ENCODE data around the gene NCBP3.
A peak's percentile ranks its signal among the peaks of the same experiment; 100 is the strongest.

The NCBP3 gene

GRCh38 chr17:3882276-3882675 is 36.2 kb upstream of the NCBP3 start:
- Histone ChIP-seq H3K27ac (replicated peaks; ENCODE audit: low read length) (no peak overlapping the region), H3K4ac (ENCODE audit: low read length) (no peak overlapping the region), H2AK5ac (ENCODE audit: low read depth, low read length) (no peak overlapping the region), H3K18ac (ENCODE audit: low read length) (no peak overlapping the region), H3K27me3 (ENCODE audit: control insufficient read depth in 3 of 3, insufficient read depth in 3 of 3, low read depth in 1 of 3, low read length in 3 of 3) (peaks cover 0 to 6% (median 0%) of the 10 kb centered on the region in 3 experiments), H3K14ac (ENCODE audit: low read length) (no peak overlapping the region), H4K8ac (ENCODE audit: low read depth, low read length) (no peak overlapping the region), H4K91ac (ENCODE audit: low read depth, low read length, poor library complexity) (no peak overlapping the region), H3K4me3 (ENCODE audit: low read length in 2 of 2) (no peak overlapping the region), H3K9ac (ENCODE audit: low read depth, low read length, poor library complexity) (peak overlapping the region; percentile 27), H2AFZ (ENCODE audit: low read length) (no peak overlapping the region), H2BK15ac (ENCODE audit: low read length) (no peak overlapping the region), H3K23ac (ENCODE audit: low read depth, low read length, poor library complexity) (no peak overlapping the region), H2BK5ac (ENCODE audit: low read length) (no peak overlapping the region), H3K36me3 (replicated peaks in 1 of 2; ENCODE audit: control insufficient read depth in 2 of 2, insufficient read depth in 2 of 2, low read length in 2 of 2) (peaks cover 0 to 2% of the 10 kb centered on the region in 2 donors), H3K4me1 (ENCODE audit: control insufficient read depth in 2 of 2, insufficient read depth in 1 of 2, low read depth in 1 of 2, low read length in 2 of 2) (peaks cover 9 to 12% of the 10 kb centered on the region in 2 donors), H3K9me3 (replicated peaks in 1 of 2; ENCODE audit: control insufficient read depth in 2 of 2, insufficient read depth in 1 of 2, low read depth in 1 of 2, low read length in 2 of 2) (no peaks in the 10 kb centered on the region), H2BK12ac (ENCODE audit: low read length) (no peak overlapping the region), H2BK120ac (ENCODE audit: low read depth, low read length) (no peak overlapping the region), H3K4me2 (ENCODE audit: insufficient read depth, low read length, poor library complexity, severe bottlenecking) (no peak overlapping the region), H3K79me1 (ENCODE audit: low read depth, low read length) (peaks cover under 1% of the 10 kb centered on the region)
- no CpG with 5 or more reads among the region's 4 CpGs for WGBS, 2 donors (ENCODE audit: extremely low coverage in 2 of 2, insufficient read length in 2 of 2, insufficient replicate concordance in 1 of 2)
- DNase-seq (ENCODE audit: low spot score): no peak

GRCh38 chr17:3880983-3881382 is 34.9 kb upstream of the NCBP3 start:
- H3K4me2 ChIP-seq (ENCODE audit: insufficient read depth, low read length, poor library complexity, severe bottlenecking): no peak overlapping the region
- H3K9me3 ChIP-seq (replicated peaks in 1 of 2; ENCODE audit: control insufficient read depth in 2 of 2, insufficient read depth in 1 of 2, low read depth in 1 of 2, low read length in 2 of 2): no peaks in the 10 kb centered on the region
- H3K79me1 ChIP-seq (ENCODE audit: low read depth, low read length): no peaks in the 10 kb centered on the region
- H2AFZ ChIP-seq (ENCODE audit: low read length): no peak overlapping the region
- no CpG with 5 or more reads among the region's 7 CpGs for WGBS, 2 donors (ENCODE audit: extremely low coverage in 2 of 2, insufficient read length in 2 of 2, insufficient replicate concordance in 1 of 2)
- no peak overlapping the region for H2BK15ac ChIP-seq (ENCODE audit: low read length)
- peaks cover 9 to 10% of the 10 kb centered on the region in 2 donors for H3K4me1 ChIP-seq (ENCODE audit: control insufficient read depth in 2 of 2, insufficient read depth in 1 of 2, low read depth in 1 of 2, low read length in 2 of 2)
- H3K27me3 ChIP-seq (ENCODE audit: control insufficient read depth in 3 of 3, insufficient read depth in 3 of 3, low read depth in 1 of 3, low read length in 3 of 3): no peaks in the 10 kb centered on the region
- H2BK5ac ChIP-seq (ENCODE audit: low read length): no peak overlapping the region
- H4K91ac ChIP-seq (ENCODE audit: low read depth, low read length, poor library complexity): no peak overlapping the region
- no peak overlapping the region for H3K27ac ChIP-seq (replicated peaks; ENCODE audit: low read length)
- no peak overlapping the region for H3K9ac ChIP-seq (ENCODE audit: low read depth, low read length, poor library complexity)
- H3K36me3 ChIP-seq (replicated peaks in 1 of 2; ENCODE audit: control insufficient read depth in 2 of 2, insufficient read depth in 2 of 2, low read length in 2 of 2): peaks cover 0 to 5% of the 10 kb centered on the region in 2 donors
- no peak overlapping the region for H2BK12ac ChIP-seq (ENCODE audit: low read length)
- H3K4me3 ChIP-seq (ENCODE audit: low read length in 2 of 2): no peak overlapping the region
- no peak overlapping the region for H3K14ac ChIP-seq (ENCODE audit: low read length)
- H3K4ac ChIP-seq (ENCODE audit: low read length): no peak overlapping the region
- H3K23ac ChIP-seq (ENCODE audit: low read depth, low read length, poor library complexity): no peak overlapping the region
- H4K8ac ChIP-seq (ENCODE audit: low read depth, low read length): no peak overlapping the region
- no peak overlapping the region for H3K18ac ChIP-seq (ENCODE audit: low read length)
- DNase-seq (ENCODE audit: low spot score): no peak
- H2BK120ac ChIP-seq (ENCODE audit: low read depth, low read length): no peak overlapping the region
- no peak overlapping the region for H2AK5ac ChIP-seq (ENCODE audit: low read depth, low read length)

- H2AK5ac ChIP-seq (ENCODE audit: low read depth, low read length): no peak overlapping the region
- H3K4me1 ChIP-seq (ENCODE audit: control insufficient read depth in 2 of 2, insufficient read depth in 1 of 2, low read depth in 1 of 2, low read length in 2 of 2): peaks cover 9 to 10% of the 10 kb centered on the region in 2 donors
- no peak overlapping the region for H4K8ac ChIP-seq (ENCODE audit: low read depth, low read length)
- H2BK12ac ChIP-seq (ENCODE audit: low read length): no peak overlapping the region
- no peak overlapping the region for H2BK5ac ChIP-seq (ENCODE audit: low read length)
- no peak overlapping the region for H4K91ac ChIP-seq (ENCODE audit: low read depth, low read length, poor library complexity)
- no peaks in the 10 kb centered on the region for H3K27me3 ChIP-seq (ENCODE audit: control insufficient read depth in 3 of 3, insufficient read depth in 3 of 3, low read depth in 1 of 3, low read length in 3 of 3)
- H3K4ac ChIP-seq (ENCODE audit: low read length): no peak overlapping the region
- H2AFZ ChIP-seq (ENCODE audit: low read length): peak overlapping the region; percentile 38
- no peak overlapping the region for H3K18ac ChIP-seq (ENCODE audit: low read length)
- no peak overlapping the region for H2BK120ac ChIP-seq (ENCODE audit: low read depth, low read length)
- H3K14ac ChIP-seq (ENCODE audit: low read length): no peak overlapping the region
- no peaks in the 10 kb centered on the region for H3K79me1 ChIP-seq (ENCODE audit: low read depth, low read length)
- no peak overlapping the region for H3K4me2 ChIP-seq (ENCODE audit: insufficient read depth, low read length, poor library complexity, severe bottlenecking)
- DNase-seq (ENCODE audit: low spot score): no peak
- H3K23ac ChIP-seq (ENCODE audit: low read depth, low read length, poor library complexity): peak overlapping the region; percentile 2
- H2BK15ac ChIP-seq (ENCODE audit: low read length): no peak overlapping the region
- no CpG with 5 or more reads among the region's 25 CpGs for WGBS, 2 donors (ENCODE audit: extremely low coverage in 2 of 2, insufficient read length in 2 of 2, insufficient replicate concordance in 1 of 2)
- H3K9me3 ChIP-seq (replicated peaks in 1 of 2; ENCODE audit: control insufficient read depth in 2 of 2, insufficient read depth in 1 of 2, low read depth in 1 of 2, low read length in 2 of 2): no peaks in the 10 kb centered on the region
- no peak overlapping the region for H3K4me3 ChIP-seq (ENCODE audit: low read length in 2 of 2)
- H3K36me3 ChIP-seq (replicated peaks in 1 of 2; ENCODE audit: control insufficient read depth in 2 of 2, insufficient read depth in 2 of 2, low read length in 2 of 2): peaks cover 0 to 2% of the 10 kb centered on the region in 2 donors
- H3K27ac ChIP-seq (replicated peaks; ENCODE audit: low read length): no peak overlapping the region
- H3K9ac ChIP-seq (ENCODE audit: low read depth, low read length, poor library complexity): no peak overlapping the region
Measured at GRCh38 chr17:3879591-3880417, 33.8 kb upstream of the NCBP3 start.

- Histone ChIP-seq H3K9me3 (replicated peaks in 1 of 2; ENCODE audit: control insufficient read depth in 2 of 2, insufficient read depth in 1 of 2, low read depth in 1 of 2, low read length in 2 of 2) (no peaks in the 10 kb centered on the region), H3K4me3 (ENCODE audit: low read length in 2 of 2) (no peak overlapping the region), H2BK15ac (ENCODE audit: low read length) (no peak overlapping the region), H3K14ac (ENCODE audit: low read length) (no peak overlapping the region), H2BK5ac (ENCODE audit: low read length) (no peak overlapping the region), H3K23ac (ENCODE audit: low read depth, low read length, poor library complexity) (no peak overlapping the region), H3K4me2 (ENCODE audit: insufficient read depth, low read length, poor library complexity, severe bottlenecking) (no peak overlapping the region), H3K27me3 (ENCODE audit: control insufficient read depth in 3 of 3, insufficient read depth in 3 of 3, low read depth in 1 of 3, low read length in 3 of 3) (no peaks in the 10 kb centered on the region), H4K91ac (ENCODE audit: low read depth, low read length, poor library complexity) (no peak overlapping the region), H4K8ac (ENCODE audit: low read depth, low read length) (no peak overlapping the region), H3K9ac (ENCODE audit: low read depth, low read length, poor library complexity) (peak overlapping the region; percentile 38), H3K27ac (replicated peaks; ENCODE audit: low read length) (no peak overlapping the region), H3K18ac (ENCODE audit: low read length) (no peak overlapping the region), H3K36me3 (replicated peaks in 1 of 2; ENCODE audit: control insufficient read depth in 2 of 2, insufficient read depth in 2 of 2, low read length in 2 of 2) (peaks cover 0 to 2% of the 10 kb centered on the region in 2 donors), H2AK5ac (ENCODE audit: low read depth, low read length) (no peak overlapping the region), H2AFZ (ENCODE audit: low read length) (peak overlapping the region; percentile 38), H2BK120ac (ENCODE audit: low read depth, low read length) (no peak overlapping the region), H3K4ac (ENCODE audit: low read length) (no peak overlapping the region), H3K79me1 (ENCODE audit: low read depth, low read length) (no peaks in the 10 kb centered on the region), H2BK12ac (ENCODE audit: low read length) (no peak overlapping the region), H3K4me1 (ENCODE audit: control insufficient read depth in 2 of 2, insufficient read depth in 1 of 2, low read depth in 1 of 2, low read length in 2 of 2) (peaks cover 9 to 10% of the 10 kb centered on the region in 2 donors)
- DNase-seq (ENCODE audit: low spot score): peak; percentile 51
- WGBS, 2 donors (ENCODE audit: extremely low coverage in 2 of 2, insufficient read length in 2 of 2, insufficient replicate concordance in 1 of 2): no CpG with 5 or more reads among the region's 5 CpGs
Measured at GRCh38 chr17:3879186-3879585, 33.1 kb upstream of the NCBP3 start.
